ENCODE measurements around the gene HCN4.

HCN4 gene

DNA sequence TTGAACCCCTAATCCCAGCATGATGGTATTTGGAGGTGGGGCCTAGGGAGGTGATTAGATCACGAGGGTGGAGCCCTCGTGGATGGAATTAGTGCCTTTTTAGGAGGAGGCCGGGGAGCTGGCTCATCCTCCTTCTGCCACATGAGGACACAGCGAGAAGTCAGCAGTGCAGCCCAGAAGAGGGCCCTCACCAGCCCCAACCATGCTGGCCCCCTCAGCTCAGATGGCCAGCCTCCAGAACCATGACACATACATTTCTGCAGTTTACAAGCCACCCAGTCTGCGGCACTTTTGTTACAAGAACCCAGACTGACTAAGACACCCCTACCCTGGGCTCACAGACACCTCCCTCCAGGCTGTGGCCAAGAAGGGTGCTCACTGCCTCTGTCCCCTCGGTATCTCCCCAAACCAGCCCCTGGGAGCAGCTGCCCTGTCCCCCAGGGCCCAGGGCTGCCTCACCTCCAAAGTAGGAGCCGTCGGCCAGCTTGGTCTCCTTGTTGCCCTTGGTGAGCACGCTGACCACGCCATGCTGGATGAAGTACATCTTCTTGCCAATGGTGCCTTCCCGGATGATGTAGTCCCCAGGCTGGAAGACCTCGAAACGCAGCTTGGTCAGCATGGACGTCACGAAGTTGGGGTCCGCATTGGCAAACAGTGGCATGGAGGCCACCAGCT, 44.1 kb downstream of the HCN4 start:
- TF ChIP-seq CTCF (IDR thresholded peaks at IDR 0.05; ENCODE audit: low read depth, low read length), result no peak
- DNase-seq (ENCODE audit: extremely low read depth, low read depth), result no peak

GRCh38 chr15:73323956-73324355, 44.8 kb downstream of the HCN4 start:
- DNase-seq (ENCODE audit: extremely low read depth, low read depth), result no peak
- no peak for TF ChIP-seq CTCF (IDR thresholded peaks at IDR 0.05; ENCODE audit: low read depth, low read length)

DNA sequence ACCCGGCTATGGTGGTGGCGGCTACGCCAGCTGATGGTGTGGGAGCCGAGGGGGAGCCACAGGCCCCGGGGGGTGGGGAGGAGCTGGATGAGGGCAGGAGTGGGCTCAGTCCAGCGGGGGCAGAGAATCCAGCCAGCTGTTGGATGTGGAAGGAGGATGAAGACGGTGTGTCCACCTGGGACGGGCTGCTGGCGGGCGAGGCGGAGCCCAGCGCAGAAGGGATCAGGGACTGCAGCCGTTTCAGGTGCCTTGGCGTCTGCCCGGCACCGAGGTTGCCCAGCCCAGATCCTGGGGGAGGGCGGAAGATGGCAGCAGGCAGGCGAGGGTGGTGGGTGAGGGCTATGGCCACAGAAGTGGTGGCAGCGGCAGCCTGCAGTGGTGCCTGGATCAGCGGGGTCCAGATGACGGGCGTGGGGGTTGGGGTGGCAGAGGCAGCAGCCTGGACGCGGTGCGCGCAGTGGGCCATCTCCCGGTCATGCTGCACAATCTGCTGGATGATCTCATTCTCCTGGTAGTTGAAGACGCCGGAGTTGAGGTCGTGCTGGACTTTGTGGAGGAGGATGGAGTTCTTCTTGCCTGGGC, 45.3 kb downstream of the HCN4 start:
- DNase-seq (ENCODE audit: extremely low read depth, low read depth), result no peak
- no peak for TF ChIP-seq CTCF (IDR thresholded peaks at IDR 0.05; ENCODE audit: low read depth, low read length)

- no peak for TF ChIP-seq CTCF (IDR thresholded peaks at IDR 0.05; ENCODE audit: low read depth, low read length)
- no peak for DNase-seq (ENCODE audit: extremely low read depth, low read depth)
Measured at GRCh38 chr15:73322665-73323373, 45.9 kb downstream of the HCN4 start.

GRCh38 chr15:73321496-73322450, 47.0 kb downstream of the HCN4 start:
- no peak for DNase-seq (ENCODE audit: extremely low read depth, low read depth)
- TF ChIP-seq CTCF (IDR thresholded peaks at IDR 0.05; ENCODE audit: low read depth, low read length), result no peak

- TF ChIP-seq CTCF (IDR thresholded peaks at IDR 0.05; ENCODE audit: low read depth, low read length), result no peak
- DNase-seq (ENCODE audit: extremely low read depth, low read depth), result no peak
Measured at GRCh38 chr15:73320619-73321180, 48.1 kb downstream of the HCN4 start.

Measured in AG09319 (cell line).